Kidney (tissue), 14 donors: ENCODE data around the gene GALR3. TPM values are rescaled to one million over a fixed set of nuclear protein-coding genes. Genes with fewer than 3 reads are reported as not detected.

ENCODE experiments used
- DNase-seq, 5 donors: peaks; one replicate each; pipeline ENCODE4 v3.0.0-alpha.2; 2013 to 2020
- FAIRE-seq: peaks from 2 replicates; lab custom pipeline; 2012; peaks lifted over from hg19 to GRCh38; lab: Jason Lieb, UNC
- H3K27ac ChIP-seq, 2 donors: one replicate each; pipeline ENCODE4 v1.7.0; 2013; ENCODE audit warnings: low read depth in 2 of 2, low read length in 2 of 2, inconsistent platforms in 1 of 2
- H3K27me3 ChIP-seq: one replicate; pipeline ENCODE4 v1.7.1; 2013; ENCODE audit warnings: low read length, inconsistent platforms; ENCODE audit not compliant: control insufficient read depth, insufficient read depth
- H3K36me3 ChIP-seq, 3 donors: one replicate each; pipeline versions ENCODE4 v1.7.0 to v1.7.1; 2013; ENCODE audit warnings: low read length in 3 of 3, control low read depth in 1 of 3, inconsistent platforms in 1 of 3; ENCODE audit not compliant: insufficient read depth in 3 of 3, control insufficient read depth in 2 of 3
- H3K4me1 ChIP-seq, 3 donors: one replicate each; pipeline versions ENCODE4 v1.7.0 to v1.7.1; 2013; ENCODE audit warnings: low read length in 3 of 3, inconsistent platforms in 1 of 3, low read depth in 1 of 3; ENCODE audit not compliant: control insufficient read depth in 2 of 3, insufficient read depth in 2 of 3
- H3K4me3 ChIP-seq, 3 donors: one replicate each; pipeline versions ENCODE4 v1.7.0 to v1.8.1; 2013; ENCODE audit warnings: low read length in 3 of 3, control low read depth in 1 of 3, inconsistent platforms in 1 of 3
- H3K9ac ChIP-seq, 3 donors: one replicate each; pipeline versions ENCODE4 v1.7.0 to v1.7.1; 2013; ENCODE audit warnings: low read length in 3 of 3, control low read depth in 1 of 3, inconsistent platforms in 1 of 3
- H3K9me3 ChIP-seq, 3 donors: one replicate each; pipeline versions ENCODE4 v1.7.0 to v1.7.1; 2013; ENCODE audit warnings: low read length in 3 of 3, control low read depth in 1 of 3, inconsistent platforms in 1 of 3; ENCODE audit not compliant: control insufficient read depth in 2 of 3, insufficient read depth in 1 of 3
- CTCF ChIP-seq: IDR thresholded peaks from 3 replicates; pipeline ENCODE4 v1.5.1; 2012; ENCODE audit warnings: mild to moderate bottlenecking, moderate library complexity, borderline replicate concordance; ENCODE audit not compliant: insufficient read depth; ENCODE audit errors: extremely low read depth
- intact Hi-C: fragments of 100-400 bp; cut with DNase I; formaldehyde crosslinking; loops from one replicate; pipeline ENCODE4 v1.11.1; 2022
- polyA plus RNA-seq: library from polyadenylated mRNA; stranded (reverse); fragments of 350-450 nt; fragmentation: Illumina TruSeq; extraction: RNeasy Lipid Tissue Mini Kit (QIAGEN cat#74804); gene quantifications from one replicate; pipeline ENCODE4 v1.2.3, GENCODE V29; 2014; ENCODE audit warnings: low read depth, low replicate concordance; ENCODE audit not compliant: insufficient read depth
- total RNA-seq: library from RNA; stranded (reverse); fragmentation: NEBNext Ultra II Directional; extraction: Animal tissue kit (Norgen Biotek cat#: 25700); gene quantifications from one replicate; pipeline ENCODE4 v1.2.1, GENCODE V29; 2021
- donor health status: control.
- donor health status: control.
- donor health status: control.
- donor health status: control.
- donor health status: control.
- donor health status: DM: yes; HTN: yes; CAD: no.
- donor health status: Normal renal cell carcinoma (clear cell type).

GALR3 gene
- total and polyA plus RNA-seq, 2 donors from 2014 or later = not detected

- Histone ChIP-seq H3K9ac (peak overlapping the region in 1 of 3 donors; percentile 19), H3K9me3 (no peaks in the 10 kb centered on the region), H3K27ac (no peak overlapping the region), H3K4me3 (peak overlapping the region in 1 of 3 donors; percentile 21), H3K4me1 (peaks cover 0 to 16% (median 0%) of the 10 kb centered on the region in 3 donors), H3K36me3 (peaks cover 0 to 6% (median 0%) of the 10 kb centered on the region in 3 donors), H3K27me3 (peaks cover 15% of the 10 kb centered on the region)
- DNase-seq = peak in 1 of 5 donors; percentile 23
- TF ChIP-seq CTCF = no peak
- no peak for FAIRE-seq
- intact Hi-C loops = loop anchor here (10.0 kb wide), 2 partner anchors 46 to 146 kb away; no protein-coding TSS in a partner anchor
Measured at GRCh38 chr22:37819105-37819433, 4.1 kb upstream of the GALR3 start.

DNA sequence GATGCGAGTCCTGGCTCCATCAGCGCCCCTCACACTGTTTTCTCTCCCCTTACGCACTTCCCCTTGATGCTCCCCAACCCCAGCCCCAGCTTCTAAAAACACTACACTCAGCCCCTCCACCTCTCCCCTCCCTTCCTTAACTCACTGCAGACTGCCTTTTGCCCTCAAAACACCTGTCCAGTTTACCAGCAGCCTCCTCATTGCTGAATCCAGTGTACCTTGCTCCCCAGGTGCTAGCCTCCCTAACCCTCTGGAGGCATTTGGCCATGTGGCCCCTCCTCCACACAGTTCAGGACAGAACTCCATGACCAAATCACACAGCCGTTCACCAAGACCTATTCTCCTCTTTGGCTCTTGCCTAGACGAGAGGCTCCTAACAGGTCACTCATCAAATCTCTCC, 2.8 kb upstream of the GALR3 start:
- no peak for FAIRE-seq
- Histone ChIP-seq H3K36me3 (no peaks in the 10 kb centered on the region), H3K9ac (no peak overlapping the region), H3K4me3 (no peak overlapping the region), H3K4me1 (peaks cover 0 to 16% (median 0%) of the 10 kb centered on the region in 3 donors), H3K27me3 (peaks cover 15% of the 10 kb centered on the region), H3K27ac (no peak overlapping the region), H3K9me3 (no peaks in the 10 kb centered on the region)
- no peak for DNase-seq
- intact Hi-C loops = no loop called here
- no peak for TF ChIP-seq CTCF

GRCh38 chr22:37822079-37822833, 926 bp upstream of the GALR3 start:
- H3K9ac ChIP-seq = no peak overlapping the region
- H3K27me3 ChIP-seq = peaks cover 15% of the 10 kb centered on the region
- H3K27ac ChIP-seq = no peak overlapping the region
- intact Hi-C loops = no loop called here
- no peaks in the 10 kb centered on the region for H3K36me3 ChIP-seq
- H3K9me3 ChIP-seq = no peaks in the 10 kb centered on the region
- TF ChIP-seq CTCF = no peak
- FAIRE-seq (no peak), DNase-seq (no peak)
- H3K4me3 ChIP-seq = no peak overlapping the region
- H3K4me1 ChIP-seq = peaks cover 0 to 16% (median 0%) of the 10 kb centered on the region in 3 donors
